ENCODE results near the gene PHF3. TPM values are rescaled to one million over a fixed set of nuclear protein-coding genes. Genes with fewer than 3 reads are reported as not detected.

PHF3 gene
- total RNA-seq, 1 experiment from 2014 or later = 40.0 TPM

DNA sequence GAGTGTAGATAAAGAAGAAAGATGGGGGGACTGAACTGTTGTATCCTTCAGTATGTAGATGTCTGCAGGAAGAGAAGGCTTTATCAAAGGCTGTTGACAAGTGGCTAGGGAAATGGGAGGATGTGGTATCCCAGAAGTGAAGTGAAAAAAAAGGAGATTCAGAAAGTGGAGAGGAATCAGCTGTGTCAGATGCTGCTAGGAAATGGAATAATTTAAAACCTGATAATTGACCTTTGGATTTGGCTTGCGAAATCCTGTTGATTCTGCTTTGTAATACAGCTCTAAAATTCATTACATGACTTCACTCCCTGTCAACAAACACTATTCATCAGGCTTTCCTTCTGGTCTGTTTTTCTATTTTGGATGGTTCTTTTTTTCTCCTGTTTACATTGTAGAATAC lies 41.7 kb downstream of the PHF3 start:
- Histone ChIP-seq H3K4me3 (ENCODE audit: low read depth in 2 of 2, low read length in 2 of 2) (no peak overlapping the region), H3K9me3 (ENCODE audit: control insufficient read depth, insufficient read depth, low read depth, low read length) (no peaks in the 10 kb centered on the region), H3K36me3 (ENCODE audit: control insufficient read depth, insufficient read depth, low read length) (no peaks in the 10 kb centered on the region), H3K27ac (ENCODE audit: low read length) (no peak overlapping the region), H3K27me3 (ENCODE audit: control insufficient read depth, insufficient read depth, low read length) (no peaks in the 10 kb centered on the region), H3K4me1 (ENCODE audit: control insufficient read depth, insufficient read depth, low read length) (no peaks in the 10 kb centered on the region)
- no TSS peak for BruUV-seq (replicated peaks)
- POLR2A ChIA-PET = no interaction called here
- DNase-seq (ENCODE audit: low read depth, low spot score) (no peak), ATAC-seq (no peak)
- TF ChIP-seq TCF7L2 (IDR thresholded peaks at IDR 0.05; ENCODE audit: low read depth, low read length) = no peak
- TF ChIP-seq, protein P1, sequence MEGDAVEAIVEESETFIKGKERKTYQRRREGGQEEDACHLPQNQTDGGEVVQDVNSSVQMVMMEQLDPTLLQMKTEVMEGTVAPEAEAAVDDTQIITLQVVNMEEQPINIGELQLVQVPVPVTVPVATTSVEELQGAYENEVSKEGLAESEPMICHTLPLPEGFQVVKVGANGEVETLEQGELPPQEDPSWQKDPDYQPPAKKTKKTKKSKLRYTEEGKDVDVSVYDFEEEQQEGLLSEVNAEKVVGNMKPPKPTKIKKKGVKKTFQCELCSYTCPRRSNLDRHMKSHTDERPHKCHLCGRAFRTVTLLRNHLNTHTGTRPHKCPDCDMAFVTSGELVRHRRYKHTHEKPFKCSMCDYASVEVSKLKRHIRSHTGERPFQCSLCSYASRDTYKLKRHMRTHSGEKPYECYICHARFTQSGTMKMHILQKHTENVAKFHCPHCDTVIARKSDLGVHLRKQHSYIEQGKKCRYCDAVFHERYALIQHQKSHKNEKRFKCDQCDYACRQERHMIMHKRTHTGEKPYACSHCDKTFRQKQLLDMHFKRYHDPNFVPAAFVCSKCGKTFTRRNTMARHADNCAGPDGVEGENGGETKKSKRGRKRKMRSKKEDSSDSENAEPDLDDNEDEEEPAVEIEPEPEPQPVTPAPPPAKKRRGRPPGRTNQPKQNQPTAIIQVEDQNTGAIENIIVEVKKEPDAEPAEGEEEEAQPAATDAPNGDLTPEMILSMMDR (IDR thresholded peaks at IDR 0.05) = no peak
- TF ChIP-seq, protein P2, sequence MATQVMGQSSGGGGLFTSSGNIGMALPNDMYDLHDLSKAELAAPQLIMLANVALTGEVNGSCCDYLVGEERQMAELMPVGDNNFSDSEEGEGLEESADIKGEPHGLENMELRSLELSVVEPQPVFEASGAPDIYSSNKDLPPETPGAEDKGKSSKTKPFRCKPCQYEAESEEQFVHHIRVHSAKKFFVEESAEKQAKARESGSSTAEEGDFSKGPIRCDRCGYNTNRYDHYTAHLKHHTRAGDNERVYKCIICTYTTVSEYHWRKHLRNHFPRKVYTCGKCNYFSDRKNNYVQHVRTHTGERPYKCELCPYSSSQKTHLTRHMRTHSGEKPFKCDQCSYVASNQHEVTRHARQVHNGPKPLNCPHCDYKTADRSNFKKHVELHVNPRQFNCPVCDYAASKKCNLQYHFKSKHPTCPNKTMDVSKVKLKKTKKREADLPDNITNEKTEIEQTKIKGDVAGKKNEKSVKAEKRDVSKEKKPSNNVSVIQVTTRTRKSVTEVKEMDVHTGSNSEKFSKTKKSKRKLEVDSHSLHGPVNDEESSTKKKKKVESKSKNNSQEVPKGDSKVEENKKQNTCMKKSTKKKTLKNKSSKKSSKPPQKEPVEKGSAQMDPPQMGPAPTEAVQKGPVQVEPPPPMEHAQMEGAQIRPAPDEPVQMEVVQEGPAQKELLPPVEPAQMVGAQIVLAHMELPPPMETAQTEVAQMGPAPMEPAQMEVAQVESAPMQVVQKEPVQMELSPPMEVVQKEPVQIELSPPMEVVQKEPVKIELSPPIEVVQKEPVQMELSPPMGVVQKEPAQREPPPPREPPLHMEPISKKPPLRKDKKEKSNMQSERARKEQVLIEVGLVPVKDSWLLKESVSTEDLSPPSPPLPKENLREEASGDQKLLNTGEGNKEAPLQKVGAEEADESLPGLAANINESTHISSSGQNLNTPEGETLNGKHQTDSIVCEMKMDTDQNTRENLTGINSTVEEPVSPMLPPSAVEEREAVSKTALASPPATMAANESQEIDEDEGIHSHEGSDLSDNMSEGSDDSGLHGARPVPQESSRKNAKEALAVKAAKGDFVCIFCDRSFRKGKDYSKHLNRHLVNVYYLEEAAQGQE (IDR thresholded peaks at IDR 0.05; ENCODE audit: insufficient read depth in 1 of 2, low read depth in 2 of 2, low read length in 1 of 2) = no peak
- no peak for TF ChIP-seq POLR2AphosphoS5 (IDR thresholded peaks at IDR 0.05; ENCODE audit: low read depth, low read length)
- TF ChIP-seq SIN3A (IDR thresholded peaks at IDR 0.05; ENCODE audit: borderline replicate concordance, insufficient read depth, low read depth, low read length) = no peak
- CTCF ChIA-PET = no interaction called here
- intact Hi-C loops (cut with micrococcal nuclease; ENCODE audit: unreplicated experiment) (no loop called here), in situ Hi-C loops (cut with HindIII; ENCODE audit: low pct_unique_long_range_greater_than_20kb, low sequenced_read_pairs) (no loop called here)

DNA sequence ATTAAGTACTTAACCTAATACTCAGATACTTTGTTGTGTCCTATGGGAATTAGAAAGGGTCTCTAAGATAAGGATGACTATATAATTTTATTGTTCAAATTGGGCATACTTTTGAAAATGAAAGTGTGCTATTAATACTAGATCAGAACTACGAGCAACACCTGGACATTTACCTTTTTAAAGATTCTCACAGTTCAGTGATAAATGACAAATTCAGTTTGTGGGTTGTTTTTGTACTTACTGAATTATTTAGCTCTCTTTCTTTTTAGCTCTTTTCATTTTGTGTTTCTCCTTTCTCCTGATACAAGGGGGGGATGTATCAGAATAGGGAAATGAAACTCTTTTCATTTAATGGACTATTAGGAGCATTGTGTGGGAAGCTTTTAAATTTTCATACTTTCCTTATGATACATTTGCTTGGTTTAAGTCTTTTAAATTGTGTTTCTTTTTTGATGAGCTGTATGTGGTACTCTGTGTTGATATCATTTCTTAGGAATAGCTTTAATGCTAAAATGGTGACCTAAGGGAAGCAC lies 47.5 kb downstream of the PHF3 start:
- in situ Hi-C loops (cut with HindIII; ENCODE audit: low pct_unique_long_range_greater_than_20kb, low sequenced_read_pairs) (no loop called here), intact Hi-C loops (cut with micrococcal nuclease; ENCODE audit: unreplicated experiment) (no loop called here)
- ATAC-seq (no peak), DNase-seq (ENCODE audit: low read depth, low spot score) (no peak)
- H3K4me3 ChIP-seq (ENCODE audit: low read depth in 2 of 2, low read length in 2 of 2) = no peak overlapping the region
- H3K9me3 ChIP-seq (ENCODE audit: control insufficient read depth, insufficient read depth, low read depth, low read length) = no peaks in the 10 kb centered on the region
- no peaks in the 10 kb centered on the region for H3K4me1 ChIP-seq (ENCODE audit: control insufficient read depth, insufficient read depth, low read length)
- no TSS peak for BruUV-seq (replicated peaks)
- no peak overlapping the region for H3K27ac ChIP-seq (ENCODE audit: low read length)
- peaks cover 14% of the 10 kb centered on the region for H3K36me3 ChIP-seq (ENCODE audit: control insufficient read depth, insufficient read depth, low read length)
- POLR2A ChIA-PET = interaction anchor here (0.7 kb wide), 1 partner anchor 47 kb away, joined by 5 read pairs; no protein-coding TSS in a partner anchor
- CTCF ChIA-PET = no interaction called here
- TF ChIP-seq TCF7L2 (IDR thresholded peaks at IDR 0.05; ENCODE audit: low read depth, low read length) (no peak), POLR2AphosphoS5 (IDR thresholded peaks at IDR 0.05; ENCODE audit: low read depth, low read length) (no peak), SIN3A (IDR thresholded peaks at IDR 0.05; ENCODE audit: borderline replicate concordance, insufficient read depth, low read depth, low read length) (no peak)
- TF ChIP-seq, protein P1 (IDR thresholded peaks at IDR 0.05) = no peak
- TF ChIP-seq, protein P2 (IDR thresholded peaks at IDR 0.05; ENCODE audit: insufficient read depth in 1 of 2, low read depth in 2 of 2, low read length in 1 of 2) = no peak
- H3K27me3 ChIP-seq (ENCODE audit: control insufficient read depth, insufficient read depth, low read length) = no peaks in the 10 kb centered on the region
